OCI-LY7 (cell line): ENCODE measurements around the gene APC. TPM values are rescaled to one million over a fixed set of nuclear protein-coding genes. Genes with fewer than 3 reads are reported as not detected.

Experiments used
- BruUV-seq: library from RNA; stranded (reverse); fragments of 400-500 nt; replicated peaks from 2 replicates; lab custom pipeline; 2021; lab: Mats Ljungman, UMichigan
- CTCF ChIA-PET: fragments of 300-600 bp; sonication (Branson Sonifier 250); formaldehyde crosslinking; loops from one replicate; lab custom pipeline; 2022; ENCODE audit warnings: antibody characterized with exemption; ENCODE audit not compliant: unreplicated experiment; lab: Charles Lee
- POLR2A ChIA-PET: fragments of 300-600 bp; sonication (Branson Sonifier 250); formaldehyde crosslinking; loops from one replicate; lab custom pipeline; 2022; ENCODE audit warnings: antibody characterized with exemption; lab: Charles Lee
- DNase-seq: peaks from one replicate; pipeline ENCODE4 v3.0.0-alpha.2; 2015; ENCODE audit warnings: low spot score
- H2AFZ ChIP-seq: fragments of 200-600 bp; sonication (generic), shearing (Covaris generic); 2 replicates; pipeline ENCODE4 v1.6.1; 2014; ENCODE audit warnings: mild to moderate bottlenecking, antibody characterized with exemption, low read length, moderate library complexity
- H3K27ac ChIP-seq: fragments of 200-600 bp; sonication (generic); 2 replicates; pipeline ENCODE4 v1.5.1; 2014; ENCODE audit warnings: mixed run types, low read depth, mild to moderate bottlenecking, moderate library complexity, low read length, inconsistent platforms; ENCODE audit not compliant: poor library complexity, severe bottlenecking
- H3K36me3 ChIP-seq: fragments of 200-600 bp; sonication (generic); 2 replicates; pipeline ENCODE4 v1.6.1; 2014; ENCODE audit warnings: mild to moderate bottlenecking, antibody characterized with exemption, low read length, moderate library complexity, mixed read lengths; ENCODE audit not compliant: insufficient read depth
- H3K4me1 ChIP-seq: fragments of 200-600 bp; sonication (generic); 2 replicates; pipeline ENCODE4 v1.5.1; 2014; ENCODE audit warnings: mild to moderate bottlenecking, low read length; ENCODE audit not compliant: insufficient read depth, poor library complexity, severe bottlenecking
- H3K4me2 ChIP-seq: fragments of 200-600 bp; sonication (generic); 2 replicates; pipeline ENCODE4 v1.6.1; 2014; ENCODE audit warnings: mild to moderate bottlenecking, low read length
- H3K4me3 ChIP-seq: fragments of 200-600 bp; sonication (generic); 2 replicates; pipeline ENCODE4 v1.5.1; 2014; ENCODE audit warnings: mild to moderate bottlenecking, low read depth, low read length; ENCODE audit not compliant: poor library complexity, severe bottlenecking
- H3K79me2 ChIP-seq: fragments of 200-600 bp; sonication (generic); 2 replicates; pipeline ENCODE4 v1.6.1; 2016; ENCODE audit warnings: low read depth, mild to moderate bottlenecking, low read length, moderate library complexity, mixed read lengths; ENCODE audit not compliant: insufficient read depth
- H3K9me2 ChIP-seq: fragments of 200-600 bp; sonication (generic); 2 replicates; pipeline ENCODE4 v1.6.1; 2016; ENCODE audit warnings: mild to moderate bottlenecking, low read length, mixed read lengths; ENCODE audit not compliant: insufficient read depth
- H3K9me3 ChIP-seq: fragments of 200-600 bp; sonication (generic); 2 replicates; pipeline ENCODE4 v1.6.1; 2014; ENCODE audit warnings: mild to moderate bottlenecking, mixed run types, low read length, mixed read lengths
- H4K20me1 ChIP-seq: fragments of 200-600 bp; sonication (generic); 2 replicates; pipeline ENCODE4 v1.6.1; 2014; ENCODE audit warnings: mild to moderate bottlenecking, antibody characterized with exemption, low read length, moderate library complexity, mixed read lengths; ENCODE audit not compliant: insufficient read depth
- CTCF ChIP-seq: fragments of 200-600 bp; sonication (generic); conservative IDR thresholded peaks from 2 replicates; pipeline ENCODE4 v1.5.1; 2014; ENCODE audit warnings: mild to moderate bottlenecking, antibody characterized with exemption, low read length, moderate library complexity, mixed read lengths
- EZH2phosphoT487 ChIP-seq: fragments of 200-600 bp; sonication (generic); IDR thresholded peaks from 2 replicates; pipeline ENCODE4 v1.6.1; 2018; ENCODE audit warnings: low read depth, borderline replicate concordance, mild to moderate bottlenecking, mixed run types, antibody characterized with exemption, low read length, moderate library complexity, mixed read lengths
- intact Hi-C: fragments of 100-400 bp; cut with micrococcal nuclease; formaldehyde crosslinking; loops from one replicate; pipeline ENCODE4 v1.10.0; 2022; ENCODE audit not compliant: unreplicated experiment
- total RNA-seq, 2 experiments: library from RNA; depleted of rRNA in 1 of 2; stranded (reverse); fragments of >200 nt in 1 of 2; shearing (Covaris generic) in 1 of 2; gene quantifications; 2 replicates each; pipeline ENCODE4 v1.2.3, GENCODE V29; 2014 to 2022

Gene APC
- total RNA-seq, 2 experiments from 2014 or later = 33.1 to 34.8 TPM

- CTCF ChIA-PET = no interaction called here
- no peaks in the 10 kb centered on the region for H3K9me3 ChIP-seq
- peaks cover 62% of the 10 kb centered on the region for H3K36me3 ChIP-seq
- DNase-seq = no peak
- H3K4me1 ChIP-seq = no peaks in the 10 kb centered on the region
- intact Hi-C loops = no loop called here
- no TSS peak for BruUV-seq
- H3K27ac ChIP-seq = no peak overlapping the region
- no peak overlapping the region for H2AFZ ChIP-seq
- no peaks in the 10 kb centered on the region for H3K9me2 ChIP-seq
- TF ChIP-seq EZH2phosphoT487 (no peak), CTCF (no peak)
- no peak overlapping the region for H3K4me2 ChIP-seq
- no peaks in the 10 kb centered on the region; the same call in 1 of the 2 replicates for H3K79me2 ChIP-seq
- POLR2A ChIA-PET = interaction anchor here (0.7 to 1.4 kb wide), 2 partner anchors 10 to 183 kb away, joined by 4 read pairs; partner anchors contain the start of gene SRP19
- no peaks in the 10 kb centered on the region for H4K20me1 ChIP-seq
- H3K4me3 ChIP-seq = no peak overlapping the region
Measured at GRCh38 chr5:112870966-112871365, 133.3 kb downstream of the APC start.

- no peak for DNase-seq
- H3K27ac ChIP-seq = no peak overlapping the region
- ChIA-PET CTCF (no interaction called here), POLR2A (interaction anchor here (1.2 kb wide), 1 partner anchor 28 kb away, joined by 3 read pairs; no protein-coding TSS in a partner anchor)
- no peak overlapping the region for H3K4me2 ChIP-seq
- intact Hi-C loops = no loop called here
- no peak for TF ChIP-seq CTCF
- TF ChIP-seq EZH2phosphoT487 = no peak
- no peaks in the 10 kb centered on the region for H4K20me1 ChIP-seq
- no TSS peak for BruUV-seq
- H3K79me2 ChIP-seq = no peaks in the 10 kb centered on the region
- H3K4me1 ChIP-seq = peaks cover 3% of the 10 kb centered on the region
- peaks cover 62% of the 10 kb centered on the region for H3K36me3 ChIP-seq
- no peak overlapping the region for H3K4me3 ChIP-seq
- no peaks in the 10 kb centered on the region for H3K9me3 ChIP-seq
- no peaks in the 10 kb centered on the region for H3K9me2 ChIP-seq
- H2AFZ ChIP-seq = no peak overlapping the region
Measured at GRCh38 chr5:112876362-112876761, 138.7 kb downstream of the APC start.

GRCh38 chr5:112878101-112878500 lies 140.4 kb downstream of the APC start:
- BruUV-seq = no TSS peak
- no peak overlapping the region for H3K4me2 ChIP-seq

More at GRCh38 chr5:112878101-112878500, 140.4 kb downstream of the APC start:
- no peak for DNase-seq
- Histone ChIP-seq H3K79me2 (no peaks in the 10 kb centered on the region), H3K9me3 (no peaks in the 10 kb centered on the region), H3K4me1 (peaks cover 3% of the 10 kb centered on the region), H3K36me3 (peaks cover 79% of the 10 kb centered on the region), H3K27ac (no peak overlapping the region), H4K20me1 (no peaks in the 10 kb centered on the region), H3K9me2 (no peaks in the 10 kb centered on the region), H2AFZ (no peak overlapping the region), H3K4me3 (no peak overlapping the region)
- ChIA-PET POLR2A (interaction anchor here (0.6 to 1.1 kb wide), 6 partner anchors 8 to 616 kb away, joined by 3 to 7 read pairs (median 4); no protein-coding TSS in a partner anchor), CTCF (no interaction called here)
- TF ChIP-seq CTCF = no peak
- no peak for TF ChIP-seq EZH2phosphoT487
- intact Hi-C loops = no loop called here
